ENCODE data around the gene SPATA6L. TPM values are rescaled to one million over a fixed set of nuclear protein-coding genes. Genes with fewer than 3 reads are reported as not detected.

The SPATA6L gene
- total RNA-seq, 1 donor from 2014 or later, result 1.3 TPM

- TF ChIP-seq, protein P1, sequence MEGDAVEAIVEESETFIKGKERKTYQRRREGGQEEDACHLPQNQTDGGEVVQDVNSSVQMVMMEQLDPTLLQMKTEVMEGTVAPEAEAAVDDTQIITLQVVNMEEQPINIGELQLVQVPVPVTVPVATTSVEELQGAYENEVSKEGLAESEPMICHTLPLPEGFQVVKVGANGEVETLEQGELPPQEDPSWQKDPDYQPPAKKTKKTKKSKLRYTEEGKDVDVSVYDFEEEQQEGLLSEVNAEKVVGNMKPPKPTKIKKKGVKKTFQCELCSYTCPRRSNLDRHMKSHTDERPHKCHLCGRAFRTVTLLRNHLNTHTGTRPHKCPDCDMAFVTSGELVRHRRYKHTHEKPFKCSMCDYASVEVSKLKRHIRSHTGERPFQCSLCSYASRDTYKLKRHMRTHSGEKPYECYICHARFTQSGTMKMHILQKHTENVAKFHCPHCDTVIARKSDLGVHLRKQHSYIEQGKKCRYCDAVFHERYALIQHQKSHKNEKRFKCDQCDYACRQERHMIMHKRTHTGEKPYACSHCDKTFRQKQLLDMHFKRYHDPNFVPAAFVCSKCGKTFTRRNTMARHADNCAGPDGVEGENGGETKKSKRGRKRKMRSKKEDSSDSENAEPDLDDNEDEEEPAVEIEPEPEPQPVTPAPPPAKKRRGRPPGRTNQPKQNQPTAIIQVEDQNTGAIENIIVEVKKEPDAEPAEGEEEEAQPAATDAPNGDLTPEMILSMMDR (IDR thresholded peaks at IDR 0.05; ENCODE audit: insufficient read depth, low read length, poor library complexity, severe bottlenecking), result no peak
- Histone ChIP-seq H3K36me3 (ENCODE audit: control insufficient read depth, insufficient read depth, low read length) (no peaks in the 10 kb centered on the region), H3K27me3 (ENCODE audit: control insufficient read depth, insufficient read depth, low read length) (no peaks in the 10 kb centered on the region), H3K4me3 (ENCODE audit: low read depth, low read length) (no peak overlapping the region)
- DNase-seq (ENCODE audit: low read depth), result no peak
Observed at GRCh38 chr9:4583001-4583400, 83.3 kb downstream of the SPATA6L start.

- TF ChIP-seq, protein P1 (IDR thresholded peaks at IDR 0.05; ENCODE audit: insufficient read depth, low read length, poor library complexity, severe bottlenecking), result no peak
Observed at GRCh38 chr9:4581861-4582565, 84.3 kb downstream of the SPATA6L start.

DNA sequence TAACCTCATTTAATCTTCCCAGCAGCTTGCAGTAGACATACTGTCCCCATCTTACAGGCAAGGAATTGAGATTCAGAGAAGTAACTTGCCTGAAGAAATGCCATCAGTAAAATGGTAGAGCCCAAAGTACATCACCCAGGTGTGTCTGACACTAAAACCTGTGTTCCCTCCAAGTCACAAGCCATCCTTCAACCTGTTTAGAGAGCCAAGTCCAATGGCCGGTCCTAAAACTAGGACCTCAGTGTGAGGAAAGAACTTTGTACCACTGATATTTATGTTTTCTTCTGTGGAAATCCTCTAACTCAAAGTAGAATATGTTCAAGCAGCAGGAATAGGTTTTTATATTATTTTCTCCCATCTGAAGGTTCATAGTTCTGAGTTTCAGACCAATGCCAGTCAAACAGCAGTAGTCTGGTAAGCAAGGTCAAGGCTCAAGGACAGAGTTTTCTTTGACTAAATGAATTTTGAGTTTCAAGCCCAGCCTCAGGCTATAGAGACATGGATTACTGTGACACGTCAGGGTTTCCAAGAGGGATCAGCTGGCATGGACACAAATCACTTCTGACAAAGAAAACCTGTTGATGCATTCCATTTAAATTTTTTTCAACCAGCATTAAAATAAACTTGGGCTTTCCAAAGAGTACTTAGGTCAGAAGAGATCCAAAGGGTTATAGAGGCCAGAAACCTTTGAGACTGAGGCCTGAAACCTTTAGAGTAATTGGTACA, 85.1 kb downstream of the SPATA6L start:
- H3K36me3 ChIP-seq (ENCODE audit: control insufficient read depth, insufficient read depth, low read length), result no peaks in the 10 kb centered on the region
- no peaks in the 10 kb centered on the region for H3K27me3 ChIP-seq (ENCODE audit: control insufficient read depth, insufficient read depth, low read length)
- DNase-seq (ENCODE audit: low read depth), result no peak
- TF ChIP-seq, protein P1 (IDR thresholded peaks at IDR 0.05; ENCODE audit: insufficient read depth, low read length, poor library complexity, severe bottlenecking), result no peak
- no peak overlapping the region for H3K4me3 ChIP-seq (ENCODE audit: low read depth, low read length)

More at GRCh38 chr9:4581861-4582565, 84.3 kb downstream of the SPATA6L start:
- DNase-seq (ENCODE audit: low read depth), result no peak
- H3K4me3 ChIP-seq (ENCODE audit: low read depth, low read length), result no peak overlapping the region
- H3K36me3 ChIP-seq (ENCODE audit: control insufficient read depth, insufficient read depth, low read length), result no peaks in the 10 kb centered on the region
- no peaks in the 10 kb centered on the region for H3K27me3 ChIP-seq (ENCODE audit: control insufficient read depth, insufficient read depth, low read length)

DNA sequence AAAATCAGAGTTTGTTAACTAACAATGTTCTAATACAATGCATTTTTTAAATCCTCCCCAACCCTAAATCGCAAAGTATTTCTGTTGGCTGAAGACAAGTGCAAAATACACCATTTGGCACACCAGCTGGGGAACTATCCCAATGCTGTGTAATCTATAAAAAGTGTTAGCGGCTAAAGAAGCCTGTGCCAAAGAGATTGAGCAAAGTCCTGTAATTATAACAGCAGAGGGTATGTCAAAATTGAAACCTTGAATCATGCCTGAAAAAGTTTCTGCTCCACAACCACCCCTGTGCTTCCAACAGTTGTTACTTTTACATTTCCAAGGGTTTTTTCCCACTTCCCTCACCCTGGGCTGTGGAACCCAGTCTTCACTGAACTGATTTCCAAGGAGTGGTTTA, 87.3 kb downstream of the SPATA6L start:
- Histone ChIP-seq H3K4me3 (ENCODE audit: low read depth, low read length) (no peak overlapping the region), H3K27me3 (ENCODE audit: control insufficient read depth, insufficient read depth, low read length) (no peaks in the 10 kb centered on the region), H3K36me3 (ENCODE audit: control insufficient read depth, insufficient read depth, low read length) (no peaks in the 10 kb centered on the region)
- TF ChIP-seq, protein P1 (IDR thresholded peaks at IDR 0.05; ENCODE audit: insufficient read depth, low read length, poor library complexity, severe bottlenecking), result no peak
- DNase-seq (ENCODE audit: low read depth), result no peak

DNA sequence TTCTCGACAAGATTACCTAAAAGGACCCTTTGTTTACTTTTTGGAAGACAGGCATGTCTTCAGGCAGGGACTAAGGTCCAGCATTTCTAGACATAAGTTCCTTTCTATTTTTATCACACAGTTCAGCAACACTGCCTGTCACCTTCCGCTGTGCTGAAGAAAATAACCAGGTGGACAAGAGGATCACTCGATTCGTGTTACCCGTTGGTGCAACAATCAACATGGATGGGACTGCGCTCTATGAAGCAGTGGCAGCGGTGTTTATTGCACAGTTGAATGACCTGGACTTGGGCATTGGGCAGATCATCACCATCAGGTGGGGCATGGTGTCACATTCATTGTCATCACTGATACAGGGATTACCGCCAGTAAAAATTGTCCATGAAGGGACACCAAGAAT, 89.8 kb downstream of the SPATA6L start:
- H3K4me3 ChIP-seq (ENCODE audit: low read depth, low read length), result no peak overlapping the region
- no peaks in the 10 kb centered on the region for H3K36me3 ChIP-seq (ENCODE audit: control insufficient read depth, insufficient read depth, low read length)
- DNase-seq (ENCODE audit: low read depth), result no peak
- H3K27me3 ChIP-seq (ENCODE audit: control insufficient read depth, insufficient read depth, low read length), result no peaks in the 10 kb centered on the region
- TF ChIP-seq, protein P1 (IDR thresholded peaks at IDR 0.05; ENCODE audit: insufficient read depth, low read length, poor library complexity, severe bottlenecking), result no peak

Measured in kidney epithelial cell (primary cell).